HTR-8/SVneo (cell line): ENCODE measurements around the gene COL3A1.
A peak's percentile ranks its signal among the peaks of the same experiment; 100 is the strongest.

ENCODE experiments used
- DNase-seq: peaks from one replicate; pipeline ENCODE4 v3.0.0; 2011; ENCODE audit warnings: low spot score, mixed read lengths; ENCODE audit not compliant: insufficient read length
- FAIRE-seq: peaks from 2 replicates; lab custom pipeline; 2011; peaks lifted over from hg19 to GRCh38; lab: Jason Lieb, UNC

Gene COL3A1

GRCh38 chr2:188973641-188974040 lies 532 bp upstream of the COL3A1 start:
- no peak for DNase-seq
- no peak for FAIRE-seq

- FAIRE-seq (peak; percentile 48), DNase-seq (no peak)
Observed at GRCh38 chr2:188975497-188976102, 1.4 kb downstream of the COL3A1 start.

- FAIRE-seq = peak; percentile 76
Observed at GRCh38 chr2:188976545-188977268, 2.5 kb downstream of the COL3A1 start.

GRCh38 chr2:188977317-188977716 lies 3.1 kb downstream of the COL3A1 start:
- DNase-seq (no peak), FAIRE-seq (peak; percentile 51)

More at GRCh38 chr2:188976545-188977268, 2.5 kb downstream of the COL3A1 start:
- DNase-seq = no peak

- DNase-seq (no peak), FAIRE-seq (no peak)
Observed at GRCh38 chr2:188978291-188979081, 4.3 kb downstream of the COL3A1 start.

- DNase-seq (no peak), FAIRE-seq (no peak)
Observed at GRCh38 chr2:188979187-188980114, 5.3 kb downstream of the COL3A1 start.

GRCh38 chr2:188983427-188984064 lies 9.4 kb downstream of the COL3A1 start:
- no peak for FAIRE-seq
- no peak for DNase-seq

- DNase-seq = no peak
- FAIRE-seq = no peak
Observed at GRCh38 chr2:188984065-188984491, 9.9 kb downstream of the COL3A1 start.

GRCh38 chr2:188984680-188985079 lies 10.5 kb downstream of the COL3A1 start:
- no peak for DNase-seq
- FAIRE-seq = peak; percentile 93

- no peak for DNase-seq
- FAIRE-seq = peak; percentile 79
Observed at GRCh38 chr2:188986839-188987238, 12.7 kb downstream of the COL3A1 start.

- DNase-seq (no peak), FAIRE-seq (no peak)
Observed at GRCh38 chr2:188993247-188993646, 19.1 kb downstream of the COL3A1 start.

- no peak for FAIRE-seq
Observed at GRCh38 chr2:188997263-188997662, 23.1 kb downstream of the COL3A1 start.

GRCh38 chr2:189000221-189000620 lies 26.0 kb downstream of the COL3A1 start:
- FAIRE-seq = peak; percentile 44

More at GRCh38 chr2:188997263-188997662, 23.1 kb downstream of the COL3A1 start:
- DNase-seq = no peak

GRCh38 chr2:189002079-189002478 lies 27.9 kb downstream of the COL3A1 start:
- DNase-seq (peak; percentile 60), FAIRE-seq (peak; percentile 62)

More at GRCh38 chr2:189000221-189000620, 26.0 kb downstream of the COL3A1 start:
- no peak for DNase-seq

GRCh38 chr2:189008555-189009262 lies 34.5 kb downstream of the COL3A1 start:
- DNase-seq (no peak), FAIRE-seq (no peak)

GRCh38 chr2:189010536-189010935 lies 36.4 kb downstream of the COL3A1 start:
- FAIRE-seq = no peak
- DNase-seq = no peak

- FAIRE-seq (no peak), DNase-seq (no peak)
Observed at GRCh38 chr2:189012351-189012750, 38.2 kb downstream of the COL3A1 start.

GRCh38 chr2:189013031-189013430 lies 38.9 kb downstream of the COL3A1 start:
- FAIRE-seq (no peak), DNase-seq (no peak)
